Measurements from ENCODE around the gene ZNF423.

ZNF423 gene

GRCh38 chr16:49778202-49778930, 77.5 kb downstream of the ZNF423 start:
- DNase-seq: no peak

- DNase-seq: no peak
Observed at GRCh38 chr16:49776734-49777133, 79.2 kb downstream of the ZNF423 start.

DNA sequence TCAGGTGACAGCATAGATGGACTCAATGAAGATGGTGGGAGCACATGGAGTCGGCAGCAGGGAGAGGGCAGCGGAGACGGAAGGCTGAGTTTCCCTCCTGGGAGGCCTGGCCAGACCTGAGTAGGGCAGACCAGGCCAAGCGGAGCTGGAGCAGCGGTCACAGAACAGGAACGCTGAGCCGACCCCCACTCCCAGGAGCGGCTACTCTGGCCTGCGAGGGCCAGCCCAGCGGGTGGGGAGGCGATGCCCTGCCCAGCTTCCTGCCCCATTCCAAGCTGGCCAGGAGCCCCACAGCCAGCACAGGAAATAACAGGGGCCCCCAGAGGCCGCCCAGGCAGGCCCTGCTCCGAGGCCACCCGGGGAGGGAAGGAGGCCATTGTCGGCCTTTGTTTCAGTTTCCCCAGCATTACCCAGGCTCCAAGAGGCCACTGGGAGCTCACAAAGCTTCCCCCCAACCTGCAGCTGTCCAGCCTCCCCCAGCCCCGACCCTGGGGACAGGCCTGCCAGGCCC, 79.8 kb downstream of the ZNF423 start:
- no peak for DNase-seq

- no peak for DNase-seq
Observed at GRCh38 chr16:49775581-49775980, 80.3 kb downstream of the ZNF423 start.

DNA sequence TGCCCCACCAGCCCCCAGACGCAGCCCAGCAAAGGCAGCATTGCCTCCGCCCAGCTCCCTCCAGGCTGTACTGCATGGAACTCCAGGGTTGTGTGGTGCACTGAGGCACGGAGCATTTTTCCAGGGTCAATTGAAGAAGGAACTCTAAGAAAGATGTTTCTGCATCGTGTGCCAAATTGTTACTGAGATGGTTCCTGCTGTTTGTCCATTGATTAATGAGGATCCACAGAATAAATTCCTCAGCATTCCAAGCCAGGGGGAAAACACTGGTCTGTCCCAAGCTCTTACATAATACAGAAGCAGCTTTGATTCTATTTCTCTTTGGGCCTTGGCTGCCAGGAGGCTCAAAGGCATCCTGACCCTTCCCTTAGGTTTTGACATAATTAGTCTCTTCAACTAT, 80.9 kb downstream of the ZNF423 start:
- DNase-seq: no peak

DNA sequence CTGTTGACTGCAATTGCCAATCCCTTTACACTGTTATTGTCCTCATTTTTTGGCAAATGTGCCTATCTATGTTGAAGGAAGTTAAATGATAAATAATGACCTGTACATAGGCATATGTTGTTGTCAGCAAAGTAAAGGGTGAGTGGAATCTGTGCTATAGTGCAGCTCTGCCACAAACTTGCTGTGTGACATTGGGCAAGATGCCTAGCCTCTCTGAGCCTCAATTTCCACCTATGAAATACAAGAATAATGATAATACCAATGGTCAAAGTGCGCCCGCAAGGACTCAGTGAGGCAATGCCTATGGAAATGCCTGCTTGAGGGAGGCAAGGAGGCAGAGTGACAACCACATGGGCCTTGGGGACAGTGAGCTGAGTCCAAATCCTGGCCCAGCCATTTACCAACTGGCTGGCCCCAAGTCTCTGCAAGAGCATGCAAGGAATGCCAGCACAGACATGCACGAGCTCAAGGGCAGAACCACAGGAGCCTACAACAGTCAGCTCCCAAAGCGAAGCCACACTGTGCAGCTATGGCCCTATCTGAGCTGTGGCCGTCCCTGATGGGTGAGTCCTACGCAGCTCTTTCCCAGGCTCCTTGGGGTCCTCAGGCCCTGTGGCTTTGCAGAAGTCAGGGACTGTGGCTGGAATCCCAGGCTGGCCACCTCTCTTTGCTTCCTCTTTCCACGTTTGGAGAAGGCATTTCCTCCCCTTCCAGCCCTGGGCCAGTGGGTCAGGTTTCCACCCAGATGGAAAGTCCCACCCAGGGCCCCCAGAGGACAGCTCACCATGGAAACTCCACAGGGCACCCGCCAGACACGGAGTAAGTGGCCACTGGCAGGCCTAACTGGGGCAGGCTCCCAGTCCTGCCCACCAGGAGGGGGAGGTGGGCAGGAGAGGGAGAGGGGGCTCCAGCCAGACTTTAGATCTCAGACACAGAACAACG, 82.1 kb downstream of the ZNF423 start:
- no peak for DNase-seq

DNA sequence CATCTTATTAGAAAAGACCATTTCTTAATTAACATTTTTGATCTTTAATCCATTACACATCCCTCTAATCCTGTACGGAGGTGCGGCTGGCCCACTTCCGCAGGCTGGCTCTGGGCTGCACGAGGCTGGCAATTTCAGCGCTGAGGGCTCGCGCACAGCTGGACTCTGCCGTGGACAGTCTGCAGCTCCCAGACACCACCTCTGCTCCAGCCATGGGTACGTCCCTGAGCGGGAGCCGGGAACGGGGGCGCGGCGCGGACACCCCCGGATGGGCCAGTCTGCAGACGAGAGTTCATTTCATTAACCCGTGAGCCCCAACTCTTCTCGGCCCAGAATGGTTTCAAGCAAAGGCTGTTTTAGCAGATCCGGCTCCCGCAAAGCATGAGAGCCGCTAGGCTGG, 87.9 kb downstream of the ZNF423 start:
- no peak for DNase-seq

DNA sequence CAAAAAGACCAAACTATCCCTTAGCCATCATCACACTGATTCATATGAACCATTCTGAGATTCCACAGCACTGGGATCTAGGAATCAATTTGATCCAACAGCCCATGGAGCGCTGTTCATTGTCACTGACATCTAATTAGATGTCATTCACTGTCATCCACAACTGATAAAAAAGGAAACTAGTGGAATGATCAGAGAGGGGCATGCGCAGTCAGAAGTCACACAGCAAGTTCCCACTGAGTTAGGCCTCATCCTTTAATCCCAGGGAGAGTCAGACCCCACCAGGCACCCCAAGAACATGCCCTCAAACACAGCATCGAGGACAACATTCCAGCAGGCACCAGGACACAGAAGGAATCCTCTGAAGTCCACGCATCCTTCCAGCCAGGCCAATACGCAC, 88.5 kb downstream of the ZNF423 start:
- no peak for DNase-seq

- DNase-seq: no peak
Observed at GRCh38 chr16:49766225-49766624, 89.7 kb downstream of the ZNF423 start.

DNA sequence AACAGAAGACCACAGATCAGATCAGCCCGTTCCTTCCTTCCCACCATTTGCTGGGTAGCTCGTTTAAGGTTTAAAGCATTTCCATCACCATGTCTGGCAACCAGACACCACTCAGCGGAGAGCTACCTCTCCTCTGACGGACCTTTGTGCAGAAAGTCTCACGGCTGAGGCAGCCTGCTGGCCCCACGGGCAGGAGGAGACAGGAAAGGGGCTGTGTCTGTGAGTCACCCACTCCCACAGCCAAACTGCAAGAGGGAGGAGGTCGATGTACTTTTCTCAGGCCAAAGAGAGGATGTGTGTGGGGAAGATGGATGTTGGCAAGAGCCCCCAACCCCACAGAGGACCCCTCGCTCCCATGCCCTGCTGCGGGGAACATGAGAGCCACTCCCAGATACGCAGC, 92.1 kb downstream of the ZNF423 start:
- DNase-seq: no peak

DNA sequence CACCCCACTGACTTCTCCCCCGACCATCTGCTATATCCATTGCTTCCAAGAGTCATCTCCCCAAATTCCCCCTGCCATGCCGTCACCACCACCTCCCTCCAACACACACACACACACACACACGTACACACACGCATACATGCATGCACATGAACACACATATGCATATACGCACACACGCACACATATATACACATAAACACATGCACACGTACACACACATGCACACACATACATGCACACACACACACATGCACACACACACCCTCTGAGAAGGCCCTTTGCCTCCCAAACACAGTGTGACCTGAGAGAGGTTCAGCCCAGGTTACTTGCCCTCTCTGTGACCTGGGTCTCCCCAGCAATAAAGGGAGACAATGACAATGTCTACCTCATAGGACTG, 95.1 kb downstream of the ZNF423 start:
- DNase-seq: no peak

DNA sequence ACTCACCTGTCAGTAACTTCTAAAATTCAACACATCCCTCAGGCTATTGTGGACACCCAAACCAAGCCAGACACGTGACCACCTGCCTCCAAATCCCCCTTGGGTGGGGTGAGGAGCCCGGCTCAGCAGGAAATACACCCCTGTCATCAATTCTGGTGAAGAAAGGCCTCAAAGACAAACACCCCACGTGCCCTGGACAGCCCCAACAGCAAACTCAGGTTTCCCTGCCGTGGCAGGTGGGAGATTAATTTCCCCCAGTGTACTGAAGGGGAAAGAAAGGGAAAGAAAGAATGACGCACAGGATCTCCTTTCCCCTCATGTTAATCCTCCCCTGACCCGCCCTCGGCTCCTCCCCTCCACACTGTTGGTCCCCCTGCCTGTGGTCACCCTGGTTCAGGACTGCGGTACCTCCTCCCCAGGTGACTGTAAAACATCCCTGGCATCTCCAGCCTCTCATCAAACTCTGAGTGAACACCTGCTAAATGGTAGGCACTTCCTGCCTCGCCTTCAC, 98.3 kb downstream of the ZNF423 start:
- DNase-seq: no peak

DNA sequence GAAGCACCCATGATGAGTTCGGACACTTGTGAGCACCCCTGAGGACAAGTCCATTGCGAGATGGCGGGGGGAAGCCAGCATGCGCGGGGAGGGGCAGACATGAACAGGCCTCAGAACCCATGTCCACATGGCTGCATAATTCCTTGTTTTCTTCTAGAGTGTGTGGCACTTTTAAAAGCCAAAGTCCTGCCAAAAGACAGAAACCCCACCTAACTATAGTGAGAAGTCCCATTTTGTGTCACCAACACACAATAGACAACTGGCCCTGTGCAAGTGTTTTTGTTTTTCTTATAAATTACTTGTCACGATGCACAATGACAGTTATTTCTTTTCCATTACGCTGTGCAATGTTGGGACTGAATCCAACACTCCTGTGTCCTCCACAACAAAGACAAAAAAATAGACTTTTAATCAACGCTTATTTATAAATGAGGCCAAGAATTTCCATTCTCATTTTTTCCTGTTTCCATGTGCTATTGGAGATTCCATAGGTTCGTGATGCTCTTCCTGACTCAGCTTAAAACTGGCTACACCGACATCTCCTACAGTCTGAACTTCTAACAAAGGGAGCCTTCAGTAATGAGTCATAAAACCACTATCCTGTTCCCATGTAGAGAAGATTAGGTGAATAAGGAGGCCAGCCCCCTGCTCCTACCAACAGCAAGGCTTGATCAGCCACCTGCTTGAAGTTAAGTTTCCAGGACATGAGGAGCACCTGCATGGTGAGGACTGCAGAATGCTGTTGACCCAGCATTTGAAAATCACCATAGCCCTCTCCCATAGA, 98.9 kb downstream of the ZNF423 start:
- DNase-seq: no peak

- no peak for DNase-seq
Observed at GRCh38 chr16:49755716-49756505, 100.0 kb downstream of the ZNF423 start.

DNA sequence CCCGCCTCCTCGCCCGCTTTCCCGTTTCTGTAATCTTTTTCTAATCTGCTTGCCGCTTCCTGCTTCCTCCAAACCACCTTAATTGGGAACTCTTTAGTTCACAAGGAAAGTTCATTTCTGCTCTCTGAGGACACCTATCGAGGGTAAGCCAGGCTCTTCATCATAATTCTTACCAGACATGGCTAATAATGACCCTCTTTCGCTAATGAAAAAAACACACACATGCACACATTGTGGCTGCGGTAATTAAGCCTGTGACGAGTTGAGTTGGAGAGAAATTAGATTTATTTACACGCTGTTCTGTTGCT, 100.6 kb downstream of the ZNF423 start:
- DNase-seq: no peak

GRCh38 chr16:49754495-49755312, 101.2 kb downstream of the ZNF423 start:
- DNase-seq: no peak

- no peak for DNase-seq
Observed at GRCh38 chr16:49750341-49751000, 105.4 kb downstream of the ZNF423 start.

DNA sequence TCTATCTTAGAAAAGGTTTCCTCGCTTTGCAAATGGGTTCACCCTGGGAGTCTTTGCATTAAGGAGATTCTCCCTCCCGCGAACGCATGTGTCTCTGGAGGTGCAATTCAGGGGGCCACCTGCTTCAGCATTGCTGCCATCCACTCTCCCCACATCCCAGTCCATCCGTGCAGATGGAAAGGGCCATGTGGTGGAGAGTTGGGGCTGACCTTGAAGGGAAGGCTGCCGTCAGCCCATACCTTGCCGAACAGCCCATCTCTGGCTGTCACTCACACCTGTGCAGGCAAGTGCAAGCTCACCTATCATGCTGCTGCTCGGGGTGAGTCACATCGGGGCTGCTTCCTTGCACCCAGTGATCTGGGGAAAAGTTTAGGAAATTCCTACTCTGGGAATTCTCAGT, 106.1 kb downstream of the ZNF423 start:
- DNase-seq: no peak

GRCh38 chr16:49748322-49748721, 107.6 kb downstream of the ZNF423 start:
- no peak for DNase-seq

DNA sequence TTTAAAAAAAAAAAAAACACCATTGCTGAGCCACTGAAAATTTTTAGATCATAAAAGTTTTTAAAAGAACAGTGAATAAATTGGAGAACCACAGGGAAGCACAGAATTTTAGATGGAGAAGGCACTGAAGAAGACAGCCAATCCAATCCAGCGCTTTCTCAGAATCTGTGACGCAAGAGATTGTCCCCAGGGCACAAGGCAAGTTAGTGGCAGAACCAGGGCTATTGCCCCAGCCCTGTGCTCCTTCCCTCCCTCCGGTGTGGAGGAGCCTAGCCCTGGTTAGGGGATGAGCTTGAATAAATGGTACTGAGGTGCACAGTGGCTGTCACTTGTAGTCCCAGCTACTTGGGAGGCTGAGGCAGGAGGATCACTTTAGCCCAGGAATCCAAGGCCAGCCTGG, 108.3 kb downstream of the ZNF423 start:
- DNase-seq: no peak

DNA sequence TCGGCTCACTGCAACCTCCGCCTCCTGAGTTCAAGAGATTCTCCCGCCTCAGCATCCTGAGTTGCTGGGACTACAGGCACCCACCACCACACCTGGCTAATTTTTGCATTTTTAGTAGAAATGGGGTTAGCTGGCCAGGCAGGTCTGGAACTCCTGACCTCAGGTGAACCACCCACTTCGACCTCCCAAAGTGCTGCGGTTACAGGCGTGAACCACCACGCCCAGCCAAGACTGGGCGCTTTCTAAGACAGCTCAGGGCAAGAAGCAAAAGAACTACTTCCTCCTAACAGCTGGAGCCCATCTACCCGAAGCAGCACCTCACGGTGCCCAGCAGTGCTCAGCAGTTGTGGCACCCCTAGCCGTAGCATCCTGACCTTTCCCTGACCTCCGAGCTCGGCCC, 109.4 kb downstream of the ZNF423 start:
- no peak for DNase-seq
